Neural cell (in vitro differentiated cells): ENCODE measurements around the gene DAGLB.

ENCODE experiments used
- EP300 ChIP-seq: fragments of 450-650 bp; conservative IDR thresholded peaks from 2 replicates; pipeline ENCODE4 v1.6.1; 2014; ENCODE audit warnings: antibody characterized with exemption, mild to moderate bottlenecking, moderate library complexity; ENCODE audit not compliant: poor library complexity, severe bottlenecking
- EZH2 ChIP-seq: fragments of 200-600, 300-800 bp; shearing (Covaris generic), sonication (generic); IDR thresholded peaks from 2 replicates; pipeline ENCODE4 v1.6.1; 2014; ENCODE audit warnings: antibody characterized with exemption, low read length, borderline replicate concordance, mild to moderate bottlenecking; ENCODE audit not compliant: insufficient read depth, poor library complexity, severe bottlenecking
- POLR2AphosphoS5 ChIP-seq: IDR thresholded peaks from 2 replicates; pipeline ENCODE4 v1.6.1; 2012
- TF ChIP-seq, protein P1 (sequence below): IDR thresholded peaks from 2 replicates; pipeline ENCODE4 v1.6.1; 2012; ENCODE audit warnings: borderline replicate concordance
- TF ChIP-seq, protein P2 (sequence below): fragments of 450-650 bp; IDR thresholded peaks from 2 replicates; pipeline ENCODE4 v1.5.1; 2014; ENCODE audit warnings: antibody characterized with exemption, mild to moderate bottlenecking, moderate library complexity; ENCODE audit not compliant: poor library complexity, severe bottlenecking

DNA sequence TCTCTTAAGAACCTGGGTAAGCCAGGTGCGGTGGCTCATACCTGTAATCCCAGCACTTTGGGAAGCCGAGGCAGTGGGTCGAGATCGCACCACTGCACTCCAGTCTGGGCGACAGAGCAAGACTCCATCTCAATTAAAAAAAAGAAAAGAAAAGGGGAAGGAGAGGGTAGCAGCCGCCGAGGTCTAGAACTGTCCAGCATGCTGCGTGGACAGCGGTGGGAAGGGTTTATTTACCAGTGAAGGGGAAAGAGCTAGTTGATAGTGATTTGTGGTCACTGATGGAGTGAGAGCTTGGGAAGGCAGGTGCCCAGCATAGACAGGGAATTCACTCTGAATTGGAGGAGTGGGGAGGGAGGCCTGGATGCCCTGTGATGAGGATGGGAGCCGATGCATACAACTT lies 43.4 kb upstream of the DAGLB start:
- TF ChIP-seq, protein P1, sequence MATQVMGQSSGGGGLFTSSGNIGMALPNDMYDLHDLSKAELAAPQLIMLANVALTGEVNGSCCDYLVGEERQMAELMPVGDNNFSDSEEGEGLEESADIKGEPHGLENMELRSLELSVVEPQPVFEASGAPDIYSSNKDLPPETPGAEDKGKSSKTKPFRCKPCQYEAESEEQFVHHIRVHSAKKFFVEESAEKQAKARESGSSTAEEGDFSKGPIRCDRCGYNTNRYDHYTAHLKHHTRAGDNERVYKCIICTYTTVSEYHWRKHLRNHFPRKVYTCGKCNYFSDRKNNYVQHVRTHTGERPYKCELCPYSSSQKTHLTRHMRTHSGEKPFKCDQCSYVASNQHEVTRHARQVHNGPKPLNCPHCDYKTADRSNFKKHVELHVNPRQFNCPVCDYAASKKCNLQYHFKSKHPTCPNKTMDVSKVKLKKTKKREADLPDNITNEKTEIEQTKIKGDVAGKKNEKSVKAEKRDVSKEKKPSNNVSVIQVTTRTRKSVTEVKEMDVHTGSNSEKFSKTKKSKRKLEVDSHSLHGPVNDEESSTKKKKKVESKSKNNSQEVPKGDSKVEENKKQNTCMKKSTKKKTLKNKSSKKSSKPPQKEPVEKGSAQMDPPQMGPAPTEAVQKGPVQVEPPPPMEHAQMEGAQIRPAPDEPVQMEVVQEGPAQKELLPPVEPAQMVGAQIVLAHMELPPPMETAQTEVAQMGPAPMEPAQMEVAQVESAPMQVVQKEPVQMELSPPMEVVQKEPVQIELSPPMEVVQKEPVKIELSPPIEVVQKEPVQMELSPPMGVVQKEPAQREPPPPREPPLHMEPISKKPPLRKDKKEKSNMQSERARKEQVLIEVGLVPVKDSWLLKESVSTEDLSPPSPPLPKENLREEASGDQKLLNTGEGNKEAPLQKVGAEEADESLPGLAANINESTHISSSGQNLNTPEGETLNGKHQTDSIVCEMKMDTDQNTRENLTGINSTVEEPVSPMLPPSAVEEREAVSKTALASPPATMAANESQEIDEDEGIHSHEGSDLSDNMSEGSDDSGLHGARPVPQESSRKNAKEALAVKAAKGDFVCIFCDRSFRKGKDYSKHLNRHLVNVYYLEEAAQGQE, result no peak
- TF ChIP-seq, protein P2, sequence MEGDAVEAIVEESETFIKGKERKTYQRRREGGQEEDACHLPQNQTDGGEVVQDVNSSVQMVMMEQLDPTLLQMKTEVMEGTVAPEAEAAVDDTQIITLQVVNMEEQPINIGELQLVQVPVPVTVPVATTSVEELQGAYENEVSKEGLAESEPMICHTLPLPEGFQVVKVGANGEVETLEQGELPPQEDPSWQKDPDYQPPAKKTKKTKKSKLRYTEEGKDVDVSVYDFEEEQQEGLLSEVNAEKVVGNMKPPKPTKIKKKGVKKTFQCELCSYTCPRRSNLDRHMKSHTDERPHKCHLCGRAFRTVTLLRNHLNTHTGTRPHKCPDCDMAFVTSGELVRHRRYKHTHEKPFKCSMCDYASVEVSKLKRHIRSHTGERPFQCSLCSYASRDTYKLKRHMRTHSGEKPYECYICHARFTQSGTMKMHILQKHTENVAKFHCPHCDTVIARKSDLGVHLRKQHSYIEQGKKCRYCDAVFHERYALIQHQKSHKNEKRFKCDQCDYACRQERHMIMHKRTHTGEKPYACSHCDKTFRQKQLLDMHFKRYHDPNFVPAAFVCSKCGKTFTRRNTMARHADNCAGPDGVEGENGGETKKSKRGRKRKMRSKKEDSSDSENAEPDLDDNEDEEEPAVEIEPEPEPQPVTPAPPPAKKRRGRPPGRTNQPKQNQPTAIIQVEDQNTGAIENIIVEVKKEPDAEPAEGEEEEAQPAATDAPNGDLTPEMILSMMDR, result no peak
- TF ChIP-seq POLR2AphosphoS5 (no peak), EZH2 (no peak), EP300 (no peak)
